Measurements from ENCODE around the gene FCRLB.

GRCh38 chr1:161728376-161729226 lies 7.3 kb downstream of the FCRLB start:
- TF ChIP-seq POLR2A (IDR thresholded peaks at IDR 0.05) (no peak), EP300 (IDR thresholded peaks at IDR 0.05) (no peak), CTCF (IDR thresholded peaks at IDR 0.05) (no peak), POLR2AphosphoS5 (IDR thresholded peaks at IDR 0.05) (no peak)
